ENCODE results near the gene DYNC1LI2.

The DYNC1LI2 gene

GRCh38 chr16:66703406-66704215 lies 47.8 kb downstream of the DYNC1LI2 start:
- Histone ChIP-seq H3K36me3 (replicated peaks; ENCODE audit: insufficient read depth, low read length) (no peaks in the 10 kb centered on the region), H3K4me3 (ENCODE audit: low read length) (no peak overlapping the region), H4K20me1 (ENCODE audit: insufficient read depth, low read length) (no peaks in the 10 kb centered on the region), H3K79me2 (ENCODE audit: low read length) (no peaks in the 10 kb centered on the region), H3K9me3 (replicated peaks; ENCODE audit: insufficient read depth, low read length) (no peaks in the 10 kb centered on the region), H3K4me2 (ENCODE audit: low read depth, low read length) (no peak overlapping the region), H2AFZ (ENCODE audit: low read length) (no peak overlapping the region), H3F3A (ENCODE audit: insufficient read depth, low read length) (no peaks in the 10 kb centered on the region), H3K9ac (ENCODE audit: low read length) (no peak overlapping the region), H3K9me2 (replicated peaks; ENCODE audit: insufficient read depth, low read length) (no peaks in the 10 kb centered on the region), H3K27me3 (replicated peaks; ENCODE audit: insufficient read depth, low read length) (no peaks in the 10 kb centered on the region), H3K4me1 (ENCODE audit: low read length) (peaks cover 6% of the 10 kb centered on the region), H3K27ac (ENCODE audit: low read length) (no peak overlapping the region)
- no peak for DNase-seq
- TF ChIP-seq, protein P1, sequence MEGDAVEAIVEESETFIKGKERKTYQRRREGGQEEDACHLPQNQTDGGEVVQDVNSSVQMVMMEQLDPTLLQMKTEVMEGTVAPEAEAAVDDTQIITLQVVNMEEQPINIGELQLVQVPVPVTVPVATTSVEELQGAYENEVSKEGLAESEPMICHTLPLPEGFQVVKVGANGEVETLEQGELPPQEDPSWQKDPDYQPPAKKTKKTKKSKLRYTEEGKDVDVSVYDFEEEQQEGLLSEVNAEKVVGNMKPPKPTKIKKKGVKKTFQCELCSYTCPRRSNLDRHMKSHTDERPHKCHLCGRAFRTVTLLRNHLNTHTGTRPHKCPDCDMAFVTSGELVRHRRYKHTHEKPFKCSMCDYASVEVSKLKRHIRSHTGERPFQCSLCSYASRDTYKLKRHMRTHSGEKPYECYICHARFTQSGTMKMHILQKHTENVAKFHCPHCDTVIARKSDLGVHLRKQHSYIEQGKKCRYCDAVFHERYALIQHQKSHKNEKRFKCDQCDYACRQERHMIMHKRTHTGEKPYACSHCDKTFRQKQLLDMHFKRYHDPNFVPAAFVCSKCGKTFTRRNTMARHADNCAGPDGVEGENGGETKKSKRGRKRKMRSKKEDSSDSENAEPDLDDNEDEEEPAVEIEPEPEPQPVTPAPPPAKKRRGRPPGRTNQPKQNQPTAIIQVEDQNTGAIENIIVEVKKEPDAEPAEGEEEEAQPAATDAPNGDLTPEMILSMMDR (IDR thresholded peaks at IDR 0.05; ENCODE audit: low read length), result no peak
- no peak for TF ChIP-seq EZH2 (optimal IDR thresholded peaks at IDR 0.05; ENCODE audit: low read depth, low read length)
- no peak for TF ChIP-seq EZH2phosphoT487 (IDR thresholded peaks at IDR 0.05; ENCODE audit: low read length)

DNA sequence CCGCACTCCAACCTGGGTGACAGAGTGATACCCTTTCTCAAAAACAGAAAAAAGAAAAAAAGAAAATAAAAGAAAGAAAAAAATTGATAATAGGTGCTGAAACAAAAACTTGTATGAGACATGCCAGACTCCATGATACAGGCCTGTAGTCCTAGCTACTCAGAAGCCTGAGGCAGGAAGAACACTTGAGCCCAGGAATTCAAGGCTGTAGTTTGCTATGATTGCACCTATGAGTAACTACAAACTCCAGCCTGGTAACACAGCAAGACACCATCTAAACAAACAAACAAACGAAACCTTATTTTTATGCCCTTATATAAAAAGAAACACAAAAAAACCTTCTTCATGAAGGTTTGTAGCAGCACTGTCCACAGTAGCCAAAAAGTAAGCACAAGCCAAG lies 49.9 kb downstream of the DYNC1LI2 start:
- H3F3A ChIP-seq (ENCODE audit: insufficient read depth, low read length), result no peaks in the 10 kb centered on the region
- no peak overlapping the region for H3K27ac ChIP-seq (ENCODE audit: low read length)
- no peaks in the 10 kb centered on the region for H3K27me3 ChIP-seq (replicated peaks; ENCODE audit: insufficient read depth, low read length)
- no peak overlapping the region for H2AFZ ChIP-seq (ENCODE audit: low read length)
- H3K9me3 ChIP-seq (replicated peaks; ENCODE audit: insufficient read depth, low read length), result no peaks in the 10 kb centered on the region
- H3K4me2 ChIP-seq (ENCODE audit: low read depth, low read length), result no peak overlapping the region
- H3K9ac ChIP-seq (ENCODE audit: low read length), result no peak overlapping the region
- DNase-seq, result no peak
- H3K9me2 ChIP-seq (replicated peaks; ENCODE audit: insufficient read depth, low read length), result no peaks in the 10 kb centered on the region
- no peak overlapping the region for H3K4me3 ChIP-seq (ENCODE audit: low read length)
- H3K79me2 ChIP-seq (ENCODE audit: low read length), result no peaks in the 10 kb centered on the region
- peaks cover 6% of the 10 kb centered on the region for H3K4me1 ChIP-seq (ENCODE audit: low read length)
- TF ChIP-seq, protein P1 (IDR thresholded peaks at IDR 0.05; ENCODE audit: low read length), result no peak
- TF ChIP-seq EZH2 (optimal IDR thresholded peaks at IDR 0.05; ENCODE audit: low read depth, low read length) (no peak), EZH2phosphoT487 (IDR thresholded peaks at IDR 0.05; ENCODE audit: low read length) (no peak)
- H3K36me3 ChIP-seq (replicated peaks; ENCODE audit: insufficient read depth, low read length), result no peaks in the 10 kb centered on the region
- no peaks in the 10 kb centered on the region for H4K20me1 ChIP-seq (ENCODE audit: insufficient read depth, low read length)

- no peak for TF ChIP-seq EZH2phosphoT487 (IDR thresholded peaks at IDR 0.05; ENCODE audit: low read length)
- TF ChIP-seq, protein P1 (IDR thresholded peaks at IDR 0.05; ENCODE audit: low read length), result no peak
- TF ChIP-seq EZH2 (optimal IDR thresholded peaks at IDR 0.05; ENCODE audit: low read depth, low read length), result no peak
- no peaks in the 10 kb centered on the region for H3K27me3 ChIP-seq (replicated peaks; ENCODE audit: insufficient read depth, low read length)
- H3K4me2 ChIP-seq (ENCODE audit: low read depth, low read length), result peak overlapping the region; percentile 7; the same call in 1 of the 2 replicates
- no peak overlapping the region for H2AFZ ChIP-seq (ENCODE audit: low read length)
- H3K9me2 ChIP-seq (replicated peaks; ENCODE audit: insufficient read depth, low read length), result no peaks in the 10 kb centered on the region
- H3F3A ChIP-seq (ENCODE audit: insufficient read depth, low read length), result no peaks in the 10 kb centered on the region
- H3K9me3 ChIP-seq (replicated peaks; ENCODE audit: insufficient read depth, low read length), result no peaks in the 10 kb centered on the region
- H3K4me3 ChIP-seq (ENCODE audit: low read length), result no peak overlapping the region
- no peaks in the 10 kb centered on the region for H4K20me1 ChIP-seq (ENCODE audit: insufficient read depth, low read length)
- no peak for DNase-seq
- H3K27ac ChIP-seq (ENCODE audit: low read length), result no peak overlapping the region
- H3K36me3 ChIP-seq (replicated peaks; ENCODE audit: insufficient read depth, low read length), result no peaks in the 10 kb centered on the region
- no peak overlapping the region for H3K9ac ChIP-seq (ENCODE audit: low read length)
- peaks cover under 1% of the 10 kb centered on the region for H3K79me2 ChIP-seq (ENCODE audit: low read length)
- peaks cover 6% of the 10 kb centered on the region for H3K4me1 ChIP-seq (ENCODE audit: low read length)
Observed at GRCh38 chr16:66701026-66701425, 50.4 kb downstream of the DYNC1LI2 start.

All from MM.1S (cell line).